GM12878 (cell line): ENCODE measurements around the gene PODXL2. TPM values are rescaled to one million over a fixed set of nuclear protein-coding genes. Genes with fewer than 3 reads are reported as not detected.

Experiments
- ATAC-seq: fragments of 200-7000 bp; cut with Tn5 transposase; 3 replicates; pipeline ENCODE4 v1.9.1; 2020; ENCODE audit warnings: mild to moderate bottlenecking, moderate library complexity
- BruUV-seq: library from RNA; stranded (reverse); fragments of 400-500 nt; replicated peaks from 2 replicates; lab custom pipeline; 2021; lab: Mats Ljungman, UMichigan
- CTCF ChIA-PET: fragments of 300-600 bp; sonication (Branson Sonifier 250); formaldehyde crosslinking; extraction: SDS; loops from one replicate; lab custom pipeline; 2021; ENCODE audit warnings: inconsistent platforms; lab: Yijun Ruan, JAX
- POLR2A ChIA-PET: fragments of 350-600 bp; formaldehyde crosslinking; extraction: SDS; loops from one replicate; lab custom pipeline; 2021; ENCODE audit warnings: inconsistent platforms; lab: Charles Lee
- RAD21 ChIA-PET: fragments of 300-600 bp; sonication (Branson Sonifier 250); formaldehyde crosslinking; loops from one replicate; lab custom pipeline; 2023; ENCODE audit warnings: antibody characterized with exemption; ENCODE audit not compliant: unreplicated experiment; lab: Charles Lee
- SMC1A ChIA-PET: fragments of 300-600 bp; sonication (Branson Sonifier 250); formaldehyde crosslinking; loops from one replicate; lab custom pipeline; 2023; ENCODE audit not compliant: unreplicated experiment, uncharacterized antibody; lab: Charles Lee
- DNase-seq: peaks from one replicate; pipeline ENCODE4 v3.0.0-alpha.2; 2011; ENCODE audit warnings: low read depth, low spot score
- FAIRE-seq: peaks from 3 replicates; lab custom pipeline; 2011; peaks lifted over from hg19 to GRCh38; lab: Jason Lieb, UNC
- H2AFZ ChIP-seq: 2 replicates; pipeline ENCODE4 v1.6.0; 2011; ENCODE audit warnings: low read depth, low read length, control low read depth; ENCODE audit not compliant: control insufficient read depth
- H3K27ac ChIP-seq: 2 replicates; pipeline ENCODE4 v1.5.1; 2011; ENCODE audit warnings: control low read depth; ENCODE audit not compliant: control insufficient read depth, insufficient read depth
- H3K27me3 ChIP-seq, 2 experiments: replicated peaks in 1 of 2; 2 replicates each; pipeline versions ENCODE4 v1.6.0 to v1.6.1; 2011; ENCODE audit warnings: low read length in 1 of 2; ENCODE audit not compliant: control insufficient read depth in 2 of 2, insufficient read depth in 2 of 2
- H3K36me3 ChIP-seq, 2 experiments: 2 replicates each; pipeline ENCODE4 v1.5.1; 2011; ENCODE audit warnings: low read length in 1 of 2; ENCODE audit not compliant: control insufficient read depth in 2 of 2, insufficient read depth in 2 of 2
- H3K4me1 ChIP-seq: 2 replicates; pipeline ENCODE4 v1.6.1; 2011; ENCODE audit warnings: mild to moderate bottlenecking, low read length, moderate library complexity, mixed read lengths; ENCODE audit not compliant: control insufficient read depth, insufficient read depth
- H3K4me2 ChIP-seq: 2 replicates; pipeline ENCODE4 v1.6.0; 2011; ENCODE audit warnings: control low read depth; ENCODE audit not compliant: control insufficient read depth, insufficient read depth
- H3K4me3 ChIP-seq: fragments of 200-600 bp; sonication (generic); 2 replicates; pipeline ENCODE4 v1.5.1; 2016
- H3K79me2 ChIP-seq: 2 replicates; pipeline ENCODE4 v1.6.0; 2011; ENCODE audit warnings: low read length; ENCODE audit not compliant: control insufficient read depth, insufficient read depth
- H3K9ac ChIP-seq: 2 replicates; pipeline ENCODE4 v1.8.0; 2011; ENCODE audit warnings: low read length, control low read depth, mixed read lengths; ENCODE audit not compliant: control insufficient read depth, insufficient read depth
- H3K9me3 ChIP-seq: replicated peaks from 3 replicates; pipeline ENCODE4 v1.5.1; 2011; ENCODE audit warnings: mild to moderate bottlenecking, low read length; ENCODE audit not compliant: control insufficient read depth, insufficient read depth
- H4K20me1 ChIP-seq: 2 replicates; pipeline ENCODE4 v1.6.0; 2011; ENCODE audit not compliant: control insufficient read depth, insufficient read depth
- BACH1 ChIP-seq: fragments of 450-650 bp; IDR thresholded peaks from 2 replicates; pipeline ENCODE4 v1.6.1; 2017; ENCODE audit warnings: mild to moderate bottlenecking, borderline replicate concordance
- CHD4 ChIP-seq: fragments of 200-600 bp; sonication (generic); IDR thresholded peaks from 2 replicates; pipeline ENCODE4 v1.6.1; 2016; ENCODE audit warnings: mild to moderate bottlenecking
- E2F4 ChIP-seq: IDR thresholded peaks from 2 replicates; pipeline ENCODE4 v1.6.1; 2012; ENCODE audit warnings: low read depth, low read length, improper control_type of control experiment
- FOS ChIP-seq: IDR thresholded peaks from 3 replicates; pipeline ENCODE4 v1.6.1; 2011; ENCODE audit warnings: borderline replicate concordance; ENCODE audit not compliant: insufficient read length; ENCODE audit errors: extremely low read depth
- FOXM1 ChIP-seq: IDR thresholded peaks from 2 replicates; pipeline ENCODE4 v1.6.1; 2012; ENCODE audit warnings: low read depth, mild to moderate bottlenecking, inconsistent platforms, low read length, moderate library complexity
- HDAC6 ChIP-seq: fragments of 200-600 bp; sonication (generic); IDR thresholded peaks from one replicate; pipeline ENCODE4 v1.8.0; 2017; ENCODE audit warnings: antibody characterized with exemption; ENCODE audit not compliant: unreplicated experiment
- IKZF1 ChIP-seq: fragments of 450-650 bp; conservative IDR thresholded peaks from 2 replicates; pipeline ENCODE4 v1.6.1; 2017; ENCODE audit warnings: antibody characterized with exemption, mild to moderate bottlenecking
- LARP7 ChIP-seq: fragments of 450-650 bp; IDR thresholded peaks from 2 replicates; pipeline ENCODE4 v1.6.1; 2017; ENCODE audit warnings: mild to moderate bottlenecking
- MAX ChIP-seq: IDR thresholded peaks from 2 replicates; pipeline ENCODE4 v1.6.1; 2012; ENCODE audit warnings: low read depth, low read length, improper control_type of control experiment
- MTA2 ChIP-seq: fragments of 450-650 bp; IDR thresholded peaks from 2 replicates; pipeline ENCODE4 v1.6.1; 2016; ENCODE audit warnings: low read depth, mild to moderate bottlenecking, moderate library complexity
- MXI1 ChIP-seq: fragments of 150-350 bp; IDR thresholded peaks from 2 replicates; pipeline ENCODE4 v1.6.1; 2011; ENCODE audit warnings: low read depth, mild to moderate bottlenecking, inconsistent platforms, low read length, improper control_type of control experiment
- NBN ChIP-seq: fragments of 450-650 bp; IDR thresholded peaks from 2 replicates; pipeline ENCODE4 v1.6.1; 2016
- NR2C1 ChIP-seq: fragments of 450-650 bp; IDR thresholded peaks from 2 replicates; pipeline ENCODE4 v1.6.1; 2017; ENCODE audit warnings: antibody characterized with exemption, mild to moderate bottlenecking, moderate library complexity
- RAD51 ChIP-seq: fragments of 450-650 bp; IDR thresholded peaks from 2 replicates; pipeline ENCODE4 v1.6.1; 2016; ENCODE audit warnings: moderate library complexity, mild to moderate bottlenecking, inconsistent platforms
- SMAD5 ChIP-seq: IDR thresholded peaks from 2 replicates; pipeline ENCODE4 v1.6.1; 2016; ENCODE audit warnings: antibody characterized with exemption, low read depth
- SMC3 ChIP-seq: IDR thresholded peaks from 2 replicates; pipeline ENCODE4 v1.6.1; 2011; ENCODE audit warnings: low read length, improper control_type of control experiment, borderline replicate concordance
- SREBF2 ChIP-seq: IDR thresholded peaks from 2 replicates; pipeline ENCODE4 v1.6.1; 2012; ENCODE audit warnings: mild to moderate bottlenecking, low read length
- WGBS: methylation state at CpG from one replicate; pipeline ENCODE4 v1.1.6; 2016; ENCODE audit warnings: low lambda C conversion rate; ENCODE audit not compliant: insufficient replicate concordance, insufficient coverage; ENCODE audit errors: missing lambda C conversion rate; 5-methylcytosine and 5-hydroxymethylcytosine counted together
- in situ Hi-C: fragments of 300-500 bp; cut with MboI; formaldehyde crosslinking; loops from 9 replicates; pipeline ENCODE4 v1.14.3; 2018; ENCODE audit warnings: mixed read lengths
- intact Hi-C: fragments of 100-400 bp; cut with micrococcal nuclease; formaldehyde crosslinking; loops from one replicate; pipeline ENCODE4 v1.14.2; 2022; ENCODE audit not compliant: unreplicated experiment
- polyA plus RNA-seq, 11 experiments: library from polyadenylated mRNA; depleted of rRNA in 4 of 11; unstranded in 6 of 11; stranded (reverse) in 5 of 11; fragments of >200 nt; fragmentation: Nextera tagmentation in 4 of 11; fragmentation: Illumina TruSeq in 1 of 11; extraction: Ambion mirVana in 4 of 11; extraction: Trizol in 1 of 11; gene quantifications; 1 replicate in 1 of 11; 2 replicates in 10 of 11; pipeline versions ENCODE4 v1.2.1 to v1.2.3, GENCODE V29; 2011 to 2016; ENCODE audit warnings: inconsistent platforms in 2 of 11, missing spikeins in 2 of 11, low read depth in 1 of 11
- total RNA-seq, 4 experiments: library from RNA; depleted of rRNA in 3 of 4; stranded (reverse); fragments of >200 nt in 3 of 4; fragmentation: Illumina TruSeq in 1 of 4; extraction: Trizol in 1 of 4; gene quantifications; 2 replicates each; pipeline versions ENCODE4 v1.2.1 to v1.2.3, GENCODE V29; 2013 to 2021
- TF ChIP-seq, protein P1 (sequence below): fragments of 450-650 bp; IDR thresholded peaks from 2 replicates; pipeline ENCODE4 v1.6.1; 2017; ENCODE audit warnings: mild to moderate bottlenecking
- TF ChIP-seq, protein P2 (sequence below): IDR thresholded peaks from 2 replicates; pipeline ENCODE4 v1.6.1; 2012; ENCODE audit warnings: low read depth, low read length, improper control_type of control experiment
- TF ChIP-seq, protein P3 (sequence below): fragments of 450-650 bp; IDR thresholded peaks from 2 replicates; pipeline ENCODE4 v1.6.1; 2018; ENCODE audit warnings: borderline replicate concordance, mild to moderate bottlenecking; ENCODE audit not compliant: partially characterized antibody

Gene PODXL2
- total and polyA plus RNA-seq, 10 of the 15 experiments (the other 5 are each of a cell fraction or from before 2014, with no cell fraction given) = 0.03 to 24.4 (median 13.6) TPM; not detected in 2

GRCh38 chr3:127593178-127593577 is 35.8 kb upstream of the PODXL2 start:
- RAD21 ChIA-PET = no interaction called here
- no peak overlapping the region for H3K27ac ChIP-seq
- FAIRE-seq = no peak

More at GRCh38 chr3:127593178-127593577, 35.8 kb upstream of the PODXL2 start:
- H3K36me3 ChIP-seq = no peaks in the 10 kb centered on the region
- H3K79me2 ChIP-seq = peaks cover 28% of the 10 kb centered on the region
- ChIA-PET POLR2A (interaction anchor here (0.6 kb wide), 1 partner anchor 12 kb away, joined by 3 read pairs; no protein-coding TSS in a partner anchor), SMC1A (interaction anchor here (1.0 kb wide), 1 partner anchor 158 kb away, joined by 3 read pairs; no protein-coding TSS in a partner anchor), CTCF (interaction anchor here (0.6 to 1.1 kb wide), 2 partner anchors 9 to 18 kb away, joined by 3 to 4 read pairs; no protein-coding TSS in a partner anchor)
- H4K20me1 ChIP-seq = no peaks in the 10 kb centered on the region
- H2AFZ ChIP-seq = no peak overlapping the region
- no TSS peak for BruUV-seq
- no peaks in the 10 kb centered on the region for H3K9me3 ChIP-seq
- in situ Hi-C loops = no loop called here
- ATAC-seq (no peak), DNase-seq (no peak)
- H3K9ac ChIP-seq = no peak overlapping the region
- no peak overlapping the region for H3K4me2 ChIP-seq
- no peak overlapping the region for H3K4me3 ChIP-seq
- TF ChIP-seq NR2C1 (no peak), FOXM1 (no peak), CHD4 (no peak), IKZF1 (no peak), NBN (no peak), RAD51 (no peak), SREBF2 (no peak), FOS (no peak), SMAD5 (no peak), HDAC6 (no peak), MAX (no peak), MTA2 (no peak), LARP7 (no peak), MXI1 (no peak), E2F4 (no peak), BACH1 (no peak), SMC3 (no peak)
- TF ChIP-seq, protein P1, sequence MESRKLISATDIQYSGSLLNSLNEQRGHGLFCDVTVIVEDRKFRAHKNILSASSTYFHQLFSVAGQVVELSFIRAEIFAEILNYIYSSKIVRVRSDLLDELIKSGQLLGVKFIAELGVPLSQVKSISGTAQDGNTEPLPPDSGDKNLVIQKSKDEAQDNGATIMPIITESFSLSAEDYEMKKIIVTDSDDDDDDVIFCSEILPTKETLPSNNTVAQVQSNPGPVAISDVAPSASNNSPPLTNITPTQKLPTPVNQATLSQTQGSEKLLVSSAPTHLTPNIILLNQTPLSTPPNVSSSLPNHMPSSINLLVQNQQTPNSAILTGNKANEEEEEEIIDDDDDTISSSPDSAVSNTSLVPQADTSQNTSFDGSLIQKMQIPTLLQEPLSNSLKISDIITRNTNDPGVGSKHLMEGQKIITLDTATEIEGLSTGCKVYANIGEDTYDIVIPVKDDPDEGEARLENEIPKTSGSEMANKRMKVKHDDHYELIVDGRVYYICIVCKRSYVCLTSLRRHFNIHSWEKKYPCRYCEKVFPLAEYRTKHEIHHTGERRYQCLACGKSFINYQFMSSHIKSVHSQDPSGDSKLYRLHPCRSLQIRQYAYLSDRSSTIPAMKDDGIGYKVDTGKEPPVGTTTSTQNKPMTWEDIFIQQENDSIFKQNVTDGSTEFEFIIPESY = no peak
- TF ChIP-seq, protein P2, sequence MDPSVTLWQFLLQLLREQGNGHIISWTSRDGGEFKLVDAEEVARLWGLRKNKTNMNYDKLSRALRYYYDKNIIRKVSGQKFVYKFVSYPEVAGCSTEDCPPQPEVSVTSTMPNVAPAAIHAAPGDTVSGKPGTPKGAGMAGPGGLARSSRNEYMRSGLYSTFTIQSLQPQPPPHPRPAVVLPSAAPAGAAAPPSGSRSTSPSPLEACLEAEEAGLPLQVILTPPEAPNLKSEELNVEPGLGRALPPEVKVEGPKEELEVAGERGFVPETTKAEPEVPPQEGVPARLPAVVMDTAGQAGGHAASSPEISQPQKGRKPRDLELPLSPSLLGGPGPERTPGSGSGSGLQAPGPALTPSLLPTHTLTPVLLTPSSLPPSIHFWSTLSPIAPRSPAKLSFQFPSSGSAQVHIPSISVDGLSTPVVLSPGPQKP = no peak
- TF ChIP-seq, protein P3, sequence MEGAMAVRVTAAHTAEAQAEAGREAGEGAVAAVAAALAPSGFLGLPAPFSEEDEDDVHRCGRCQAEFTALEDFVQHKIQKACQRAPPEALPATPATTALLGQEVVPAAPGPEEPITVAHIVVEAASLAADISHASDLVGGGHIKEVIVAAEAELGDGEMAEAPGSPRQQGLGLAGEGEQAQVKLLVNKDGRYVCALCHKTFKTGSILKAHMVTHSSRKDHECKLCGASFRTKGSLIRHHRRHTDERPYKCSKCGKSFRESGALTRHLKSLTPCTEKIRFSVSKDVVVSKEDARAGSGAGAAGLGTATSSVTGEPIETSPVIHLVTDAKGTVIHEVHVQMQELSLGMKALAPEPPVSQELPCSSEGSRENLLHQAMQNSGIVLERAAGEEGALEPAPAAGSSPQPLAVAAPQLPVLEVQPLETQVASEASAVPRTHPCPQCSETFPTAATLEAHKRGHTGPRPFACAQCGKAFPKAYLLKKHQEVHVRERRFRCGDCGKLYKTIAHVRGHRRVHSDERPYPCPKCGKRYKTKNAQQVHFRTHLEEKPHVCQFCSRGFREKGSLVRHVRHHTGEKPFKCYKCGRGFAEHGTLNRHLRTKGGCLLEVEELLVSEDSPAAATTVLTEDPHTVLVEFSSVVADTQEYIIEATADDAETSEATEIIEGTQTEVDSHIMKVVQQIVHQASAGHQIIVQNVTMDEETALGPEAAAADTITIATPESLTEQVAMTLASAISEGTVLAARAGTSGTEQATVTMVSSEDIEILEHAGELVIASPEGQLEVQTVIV = no peak
- no peaks in the 10 kb centered on the region for H3K27me3 ChIP-seq
- H3K4me1 ChIP-seq = peaks cover 23% of the 10 kb centered on the region
- WGBS = 99% methylated on average over 5 of the region's 5 CpGs
- intact Hi-C loops = loop anchor here (5.0 kb wide), 1 partner anchor 229 kb away; the partner anchor contains the start of gene MGLL
